Stimulated activated CD4-positive, alpha-beta T cell treated with anti-CD3 and anti-CD28 coated beads, TNF-alpha, amount 100 ng/mL, for 4 hours (primary cell): ENCODE measurements around the gene MFSD1.
"Not testable (repeated sequence)": the region's sequence is repeated elsewhere in the genome, so short reads cannot be mapped to it uniquely, and the experiment has no call there.

ENCODE experiments used
- DNase-seq, 3 experiments: peaks; one replicate each; pipeline ENCODE4 v3.0.0-alpha.2; 2020; ENCODE audit warnings: low read depth in 3 of 3

MFSD1 gene

GRCh38 chr3:158776531-158776930 lies 25.3 kb upstream of the MFSD1 start:
- no peak for DNase-seq

DNA sequence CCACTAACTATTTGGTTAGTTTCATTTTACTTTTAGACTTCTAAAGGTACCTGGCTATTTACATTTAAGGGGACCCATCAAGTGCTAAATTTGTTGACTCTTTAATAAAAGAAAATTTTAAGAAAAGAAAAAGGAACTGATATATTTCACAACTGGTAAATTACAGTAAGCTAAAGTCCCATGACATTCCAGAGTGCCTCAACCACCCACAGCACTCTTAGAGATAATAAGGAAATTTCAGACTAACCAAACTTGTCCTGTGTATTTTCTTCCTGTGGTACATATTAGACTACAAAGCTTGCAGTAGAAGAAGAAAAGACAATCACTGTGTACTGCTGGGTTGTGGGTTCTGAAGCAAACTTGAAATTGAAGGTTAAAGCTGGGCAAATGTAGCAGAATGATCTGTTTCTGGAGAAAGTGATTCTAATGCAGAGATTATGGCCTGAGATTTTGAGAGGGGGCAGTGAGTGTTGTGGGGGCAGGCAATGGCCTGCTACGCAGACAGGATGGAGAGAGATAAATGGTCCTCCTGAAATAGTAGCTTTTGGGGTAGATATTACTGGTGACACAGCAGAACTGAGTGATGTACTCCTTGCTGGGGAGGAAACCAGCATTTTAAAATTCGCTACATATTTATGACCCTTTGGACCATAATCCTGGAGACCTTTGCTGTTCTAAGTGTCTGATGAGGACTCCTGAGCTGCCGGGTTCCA lies 24.5 kb upstream of the MFSD1 start:
- DNase-seq = no peak

- no peak for DNase-seq
These were observed 21.1 kb upstream of the MFSD1 start for GRCh38 chr3:158780766-158781165.

- DNase-seq = no peak
These were observed 20.7 kb upstream of the MFSD1 start for GRCh38 chr3:158781191-158781590.

- no peak for DNase-seq
These were observed 20.0 kb upstream of the MFSD1 start for GRCh38 chr3:158781849-158782248.

- no peak for DNase-seq
These were observed 19.4 kb upstream of the MFSD1 start for GRCh38 chr3:158782283-158782989.

DNA sequence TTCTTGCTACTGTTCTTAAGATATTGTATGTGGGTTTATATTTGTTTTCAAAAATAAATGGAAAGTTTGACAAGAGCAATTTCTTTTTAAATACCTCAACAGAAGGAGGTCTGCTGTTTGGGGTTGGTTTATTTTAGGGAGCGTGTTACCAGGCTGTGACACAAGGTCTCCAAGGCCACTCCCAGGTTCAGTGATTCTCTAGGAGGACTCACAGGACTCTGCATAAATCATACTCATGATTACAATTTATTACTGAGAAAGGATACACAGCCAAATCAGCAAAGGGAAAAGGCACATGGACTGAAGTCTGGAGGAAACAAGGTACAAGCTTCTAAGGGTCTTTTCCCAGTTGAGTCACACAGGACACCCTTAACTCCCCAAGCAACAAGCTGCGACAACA lies 18.8 kb upstream of the MFSD1 start:
- no peak for DNase-seq

DNA sequence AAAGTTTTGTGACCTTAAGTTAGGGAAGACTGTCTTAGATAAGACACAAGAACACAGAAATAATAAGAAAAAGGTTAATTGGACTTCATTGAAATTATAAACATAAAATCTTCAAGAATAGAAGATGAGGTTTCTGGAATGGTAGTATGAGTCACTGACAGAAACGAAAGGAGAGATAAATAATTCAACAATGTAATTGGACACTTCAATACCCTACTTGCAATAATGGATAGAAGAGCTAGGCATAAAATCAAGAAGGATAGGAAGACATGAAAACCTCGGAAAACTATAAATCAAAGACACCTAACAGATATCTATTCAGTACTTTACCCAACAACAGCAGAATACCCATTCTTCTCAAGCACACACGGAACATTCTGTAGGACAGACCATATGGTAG lies 15.9 kb upstream of the MFSD1 start:
- DNase-seq = no peak

DNA sequence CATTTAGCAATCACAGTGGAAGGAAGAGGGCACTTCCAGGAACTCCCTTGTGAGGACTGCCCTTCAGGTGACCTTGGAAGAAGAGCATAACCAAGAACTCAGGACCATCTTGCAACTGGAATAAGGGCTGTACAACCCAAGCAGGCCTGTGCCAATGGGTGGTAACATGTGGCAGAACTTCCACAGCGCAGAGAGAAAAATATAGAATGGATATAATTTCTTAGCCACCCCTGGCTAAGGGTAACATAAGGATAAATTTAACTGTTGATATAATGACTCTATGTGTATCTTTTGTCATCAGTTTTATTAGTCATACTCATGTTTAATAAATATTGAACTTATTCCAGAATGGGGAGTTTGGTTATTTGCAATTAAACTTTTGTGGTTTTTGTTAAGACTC lies 13.4 kb upstream of the MFSD1 start:
- no peak for DNase-seq

DNA sequence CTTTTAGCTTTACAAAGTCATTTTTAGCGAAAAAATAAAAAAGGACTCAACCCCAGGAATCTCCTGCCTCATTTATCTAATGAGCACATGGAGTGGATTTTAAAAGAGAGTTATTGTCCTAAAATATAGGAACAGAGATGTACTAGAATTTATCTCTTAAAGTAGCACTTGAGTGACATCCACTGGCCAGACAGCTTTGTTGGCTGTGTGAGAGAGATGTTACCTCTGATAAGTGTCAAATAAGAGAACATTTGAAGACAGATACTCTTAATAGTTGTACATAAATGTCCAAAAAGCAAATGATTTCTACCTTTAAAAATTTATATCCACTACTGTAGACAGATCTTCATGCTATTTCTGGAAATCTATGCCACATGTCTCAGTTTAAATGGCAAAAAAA lies 12.3 kb upstream of the MFSD1 start:
- DNase-seq = no peak

DNA sequence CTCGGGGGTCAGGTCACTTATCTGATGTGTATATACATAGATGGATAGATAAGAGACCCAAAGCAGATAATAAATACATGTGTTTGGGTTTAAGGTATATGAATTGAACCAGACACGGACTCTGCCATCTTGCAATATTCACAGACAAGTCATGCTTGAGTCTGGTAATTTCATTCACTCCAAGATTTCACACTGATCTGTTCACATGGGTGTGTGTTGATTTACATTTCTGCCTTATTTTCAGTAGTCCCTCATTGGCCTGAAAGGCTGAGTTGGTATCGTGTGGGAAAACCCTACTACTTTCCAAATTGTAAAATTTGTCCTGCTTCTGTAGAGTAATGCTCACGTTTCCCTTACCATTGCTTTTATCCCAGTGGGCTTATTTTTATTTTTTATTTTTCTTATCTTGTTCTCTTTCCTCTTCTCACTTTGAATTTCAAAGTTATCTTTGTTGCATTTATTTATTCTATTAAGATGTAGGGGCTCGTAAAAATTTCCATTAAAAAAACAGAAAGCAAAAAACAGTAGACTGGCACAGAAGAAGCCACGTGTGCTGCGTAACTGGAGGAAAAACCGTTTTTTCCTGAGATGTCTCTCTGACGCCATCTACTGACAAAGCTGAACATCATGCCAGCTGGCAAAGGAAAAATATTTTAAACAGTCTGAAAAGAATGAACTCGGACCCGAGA lies 10.8 kb upstream of the MFSD1 start:
- DNase-seq = no peak

DNA sequence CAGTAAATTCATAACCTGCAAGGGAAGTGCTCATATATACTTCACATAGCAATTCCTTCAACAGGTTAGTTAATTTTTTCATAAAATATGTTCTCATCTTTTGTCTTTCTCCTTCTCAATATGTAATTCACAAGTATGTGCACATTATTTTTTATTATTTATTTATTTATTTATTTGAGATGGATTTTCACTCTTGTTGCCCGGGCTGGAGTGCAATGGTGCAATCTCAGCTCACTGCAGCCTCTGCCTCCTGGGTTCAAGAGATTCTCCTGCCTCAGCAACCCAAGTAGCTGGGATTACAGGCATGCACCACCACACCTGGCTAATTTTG lies 10.3 kb upstream of the MFSD1 start:
- not testable (repeated sequence) for DNase-seq

GRCh38 chr3:158792709-158793108 lies 9.1 kb upstream of the MFSD1 start:
- DNase-seq = no peak

DNA sequence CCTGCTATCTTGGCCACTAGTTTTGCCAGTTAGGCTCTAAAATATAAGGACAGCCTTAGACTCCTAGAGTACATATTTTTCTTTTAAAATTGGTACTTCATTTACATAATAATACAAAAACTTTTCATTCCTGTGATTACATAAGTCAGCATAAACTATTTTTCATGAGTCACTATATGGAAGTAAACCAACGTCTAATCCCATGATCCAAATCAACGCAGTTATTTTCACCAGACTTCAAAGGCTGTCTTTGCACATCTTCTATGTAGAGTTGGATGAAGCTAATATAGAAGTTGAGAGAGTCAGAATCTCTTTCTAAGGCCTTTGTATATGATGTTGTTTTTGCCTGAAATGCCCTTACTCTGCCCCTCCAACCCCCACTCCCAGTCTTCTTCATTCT lies 7.6 kb upstream of the MFSD1 start:
- no peak for DNase-seq

- DNase-seq = no peak
These were observed 6.8 kb upstream of the MFSD1 start for GRCh38 chr3:158794936-158795518.

DNA sequence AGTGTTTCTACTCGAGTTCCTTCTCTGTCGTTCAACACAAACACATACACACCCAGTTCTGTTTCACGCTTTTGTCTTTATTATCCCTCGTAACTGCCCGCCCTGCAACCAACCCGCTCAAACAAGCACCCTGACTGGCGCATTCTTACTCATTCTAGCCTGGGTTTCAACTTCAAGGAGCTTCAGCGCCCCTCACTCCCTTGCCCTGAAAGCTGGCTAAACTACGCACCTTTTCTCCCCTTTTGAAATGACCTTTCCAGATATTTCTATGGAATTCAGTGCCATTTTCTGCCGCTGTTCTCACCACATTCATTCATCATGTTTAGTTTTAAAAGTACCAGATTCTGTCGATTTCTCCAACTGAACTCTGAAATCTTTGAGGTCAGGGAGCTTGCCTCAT lies 653 bp upstream of the MFSD1 start:
- no peak for DNase-seq

- no peak for DNase-seq
These were observed 785 bp downstream of the MFSD1 start for GRCh38 chr3:158802409-158803268.

DNA sequence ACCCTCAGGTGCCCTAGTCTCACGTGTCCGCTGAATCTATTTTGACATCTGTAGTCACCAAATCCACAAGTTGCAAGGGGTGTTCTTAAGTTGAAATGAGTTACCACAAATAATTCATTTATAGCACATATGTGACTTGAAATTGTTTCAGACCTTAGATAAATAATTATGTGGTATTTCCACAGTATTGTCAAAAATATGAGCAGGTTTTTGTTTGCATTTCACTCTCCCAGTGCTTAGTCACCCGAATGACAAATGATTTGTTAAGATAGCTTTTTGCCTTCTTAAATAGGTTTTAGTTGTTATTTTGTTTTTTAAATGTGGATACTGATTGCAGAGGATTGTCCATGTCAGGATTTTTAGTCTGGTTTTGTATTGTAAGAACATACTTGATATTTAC lies 2.6 kb downstream of the MFSD1 start:
- no peak for DNase-seq

- no peak for DNase-seq
These were observed 6.8 kb downstream of the MFSD1 start for GRCh38 chr3:158808697-158809096.

DNA sequence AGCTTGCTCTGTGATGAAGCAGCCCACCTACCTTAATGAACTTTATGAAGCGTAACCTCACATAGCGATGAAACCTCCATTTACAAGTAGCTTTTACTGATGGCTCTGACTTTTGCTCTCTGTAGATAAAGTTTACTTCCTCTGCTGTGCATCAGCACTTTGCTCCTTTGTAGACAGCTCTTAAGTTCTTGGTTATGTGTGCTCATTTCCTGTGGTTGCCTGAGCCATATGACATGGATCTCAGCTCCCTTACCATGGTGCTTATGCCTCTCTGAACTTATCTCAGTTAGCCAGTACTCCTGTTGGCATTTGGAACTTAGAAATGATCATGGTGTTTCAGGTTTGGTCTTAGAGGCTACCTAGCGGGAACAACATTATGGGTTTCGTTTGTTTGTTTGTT lies 7.8 kb downstream of the MFSD1 start:
- DNase-seq = no peak

DNA sequence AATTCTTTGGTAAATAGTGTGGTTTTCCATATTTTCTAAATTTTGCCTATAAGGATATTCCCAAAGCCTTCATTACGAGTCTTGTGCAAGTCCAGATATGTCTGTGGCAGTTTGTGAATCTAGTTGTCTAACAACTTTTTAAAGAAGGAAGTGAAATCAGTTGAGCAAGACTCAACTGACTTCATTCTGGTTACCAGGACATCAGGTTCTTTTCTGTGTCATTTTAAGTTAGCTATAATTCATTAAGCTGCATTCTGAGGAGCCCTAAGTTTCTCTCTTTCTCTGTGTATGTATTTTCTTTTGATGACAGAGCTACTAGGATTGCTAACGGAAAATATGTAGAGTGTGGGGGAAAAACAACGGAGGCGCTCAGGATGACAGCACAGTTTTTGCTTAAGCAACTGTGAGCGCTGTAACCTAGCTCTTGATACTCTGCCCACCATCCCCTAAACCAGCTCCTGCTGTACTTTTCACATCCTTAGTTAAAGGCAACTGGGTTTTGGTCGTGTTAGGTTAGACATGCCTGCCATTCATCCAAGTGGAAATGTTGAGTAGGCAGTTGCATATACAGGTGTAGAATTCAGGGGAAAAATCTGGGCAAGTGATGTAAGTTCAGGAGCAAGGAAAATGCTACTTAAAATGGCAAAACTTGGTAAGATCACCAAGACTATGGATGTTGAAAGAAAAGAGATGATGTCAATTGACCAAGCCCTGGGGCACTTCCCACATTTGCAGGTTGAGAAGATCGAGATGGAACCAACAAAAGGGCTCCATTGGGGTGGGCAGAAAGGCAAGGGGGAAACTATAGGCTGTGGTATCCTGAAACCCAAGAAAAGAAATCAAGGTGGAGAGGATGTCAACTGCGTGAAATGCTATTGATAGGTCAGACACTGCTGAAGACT lies 9.2 kb downstream of the MFSD1 start:
- DNase-seq = no peak
